Activated T-cell treated with anti-CD3 and anti-CD28 coated beads, Interleukin-2, amount 50 U/mL, for 72 hours (primary cell): ENCODE results near the gene AXIN2. TPM values are rescaled to one million over a fixed set of nuclear protein-coding genes. Genes with fewer than 3 reads are reported as not detected.
A peak's percentile ranks its signal among the peaks of the same experiment; 100 is the strongest.

Experiments
- ATAC-seq, 2 donors: fragments of 150-1000 bp; cut with Tn5 transposase; replicated peaks in 1 of 2; 2 replicates each; pipeline ENCODE4 v1.10.0; 2021; ENCODE audit warnings: moderate library complexity in 2 of 2, mild to moderate bottlenecking in 1 of 2
- DNase-seq, 2 donors: peaks; one replicate each; pipeline ENCODE4 v3.0.0; 2021 to 2022; ENCODE audit warnings: mixed read lengths in 1 of 2
- H3K27ac Mint-ChIP-seq: one replicate; pipeline ENCODE4 v1.8.0; 2022; ENCODE audit warnings: mild to moderate bottlenecking, moderate library complexity, mixed read lengths
- H3K27me3 Mint-ChIP-seq: one replicate; pipeline ENCODE4 v1.8.0; 2022; ENCODE audit warnings: low read depth, mixed read lengths
- H3K36me3 Mint-ChIP-seq, 2 donors: one replicate each; pipeline ENCODE4 v1.8.0; 2022; ENCODE audit warnings: mixed read lengths in 2 of 2, mild to moderate bottlenecking in 1 of 2; ENCODE audit not compliant: insufficient read depth in 2 of 2
- H3K4me1 Mint-ChIP-seq: one replicate; pipeline ENCODE4 v1.8.0; 2022; ENCODE audit warnings: low read depth, mixed read lengths
- H3K4me3 Mint-ChIP-seq, 2 donors: one replicate each; pipeline ENCODE4 v1.8.0; 2022; ENCODE audit warnings: mild to moderate bottlenecking in 2 of 2, mixed read lengths in 2 of 2, moderate library complexity in 2 of 2
- H3K9me3 Mint-ChIP-seq, 2 donors: one replicate each; pipeline ENCODE4 v1.8.0; 2022; ENCODE audit warnings: mixed read lengths in 2 of 2
- total RNA-seq, 2 donors: library from RNA; stranded (reverse); gene quantifications; one replicate each; pipeline ENCODE4 v1.2.3, GENCODE V29; 2022

Gene AXIN2
- total RNA-seq, 2 donors from 2014 or later = 5.9 to 6.9 TPM

GRCh38 chr17:65535777-65536572 lies 25.5 kb downstream of the AXIN2 start:
- peaks cover 36% of the 10 kb centered on the region for H3K4me1 Mint-ChIP-seq
- no peak overlapping the region for H3K4me3 Mint-ChIP-seq
- no peak for DNase-seq
- no peaks in the 10 kb centered on the region for H3K9me3 Mint-ChIP-seq
- no peaks in the 10 kb centered on the region for H3K27me3 Mint-ChIP-seq
- ATAC-seq = no peak
- H3K36me3 Mint-ChIP-seq = peaks cover 0 to 2% of the 10 kb centered on the region in 2 donors
- peak overlapping the region; percentile 50 for H3K27ac Mint-ChIP-seq

GRCh38 chr17:65533852-65534457 lies 27.5 kb downstream of the AXIN2 start:
- Mint-ChIP-seq H3K27ac (no peak overlapping the region), H3K36me3 (peaks cover 0 to 2% of the 10 kb centered on the region in 2 donors), H3K4me3 (no peak overlapping the region), H3K27me3 (no peaks in the 10 kb centered on the region), H3K4me1 (peaks cover 31% of the 10 kb centered on the region), H3K9me3 (no peaks in the 10 kb centered on the region)
- no peak for DNase-seq
- no peak for ATAC-seq

GRCh38 chr17:65533056-65533745 lies 28.2 kb downstream of the AXIN2 start:
- Mint-ChIP-seq H3K9me3 (no peaks in the 10 kb centered on the region), H3K36me3 (peaks cover 0 to 2% of the 10 kb centered on the region in 2 donors), H3K27ac (no peak overlapping the region), H3K4me1 (peaks cover 23% of the 10 kb centered on the region), H3K4me3 (no peak overlapping the region), H3K27me3 (no peaks in the 10 kb centered on the region)
- DNase-seq = no peak
- ATAC-seq = no peak

GRCh38 chr17:65532101-65532890 lies 29.2 kb downstream of the AXIN2 start:
- no peak for ATAC-seq
- Mint-ChIP-seq H3K36me3 (peaks cover 0 to 2% of the 10 kb centered on the region in 2 donors), H3K9me3 (no peaks in the 10 kb centered on the region), H3K27me3 (no peaks in the 10 kb centered on the region), H3K4me1 (peaks cover 18% of the 10 kb centered on the region), H3K4me3 (no peak overlapping the region), H3K27ac (no peak overlapping the region)
- no peak for DNase-seq

- H3K27ac Mint-ChIP-seq = no peak overlapping the region
These were observed 30.0 kb downstream of the AXIN2 start for GRCh38 chr17:65531256-65532100.

GRCh38 chr17:65530523-65531255 lies 30.8 kb downstream of the AXIN2 start:
- ATAC-seq (no peak), DNase-seq (no peak)
- Mint-ChIP-seq H3K4me1 (peaks cover 18% of the 10 kb centered on the region), H3K9me3 (no peaks in the 10 kb centered on the region), H3K27me3 (no peaks in the 10 kb centered on the region), H3K27ac (no peak overlapping the region), H3K4me3 (no peak overlapping the region), H3K36me3 (peaks cover 0 to 2% of the 10 kb centered on the region in 2 donors)

More at GRCh38 chr17:65531256-65532100, 30.0 kb downstream of the AXIN2 start:
- peaks cover 18% of the 10 kb centered on the region for H3K4me1 Mint-ChIP-seq
- ATAC-seq (no peak), DNase-seq (no peak)
- H3K9me3 Mint-ChIP-seq = no peaks in the 10 kb centered on the region
- no peaks in the 10 kb centered on the region for H3K27me3 Mint-ChIP-seq
- no peak overlapping the region for H3K4me3 Mint-ChIP-seq
- peaks cover 0 to 2% of the 10 kb centered on the region in 2 donors for H3K36me3 Mint-ChIP-seq

GRCh38 chr17:65529761-65530522 lies 31.5 kb downstream of the AXIN2 start:
- Mint-ChIP-seq H3K36me3 (no peaks in the 10 kb centered on the region), H3K4me1 (peaks cover 18% of the 10 kb centered on the region)

GRCh38 chr17:65529040-65529633 lies 32.3 kb downstream of the AXIN2 start:
- no peak overlapping the region for H3K27ac Mint-ChIP-seq
- H3K4me3 Mint-ChIP-seq = no peak overlapping the region
- H3K36me3 Mint-ChIP-seq = peaks cover 0 to 3% of the 10 kb centered on the region in 2 donors
- ATAC-seq = no peak
- DNase-seq = no peak
- peaks cover 23% of the 10 kb centered on the region for H3K4me1 Mint-ChIP-seq
- no peaks in the 10 kb centered on the region for H3K9me3 Mint-ChIP-seq
- H3K27me3 Mint-ChIP-seq = no peaks in the 10 kb centered on the region

More at GRCh38 chr17:65529761-65530522, 31.5 kb downstream of the AXIN2 start:
- no peak for DNase-seq
- no peak overlapping the region for H3K4me3 Mint-ChIP-seq
- H3K27me3 Mint-ChIP-seq = no peaks in the 10 kb centered on the region
- no peak for ATAC-seq
- no peaks in the 10 kb centered on the region for H3K9me3 Mint-ChIP-seq
- no peak overlapping the region for H3K27ac Mint-ChIP-seq

- Mint-ChIP-seq H3K27ac (no peak overlapping the region), H3K4me3 (no peak overlapping the region), H3K4me1 (peaks cover 34% of the 10 kb centered on the region), H3K9me3 (no peaks in the 10 kb centered on the region), H3K36me3 (peaks cover 0 to 4% of the 10 kb centered on the region in 2 donors), H3K27me3 (no peaks in the 10 kb centered on the region)
- ATAC-seq (no peak), DNase-seq (no peak)
These were observed 33.4 kb downstream of the AXIN2 start for GRCh38 chr17:65527857-65528591.

GRCh38 chr17:65527381-65527780 lies 34.1 kb downstream of the AXIN2 start:
- no peak overlapping the region for H3K27ac Mint-ChIP-seq
- no peaks in the 10 kb centered on the region for H3K9me3 Mint-ChIP-seq
- DNase-seq (no peak), ATAC-seq (no peak)
- H3K4me3 Mint-ChIP-seq = no peak overlapping the region
- H3K4me1 Mint-ChIP-seq = peaks cover 40% of the 10 kb centered on the region
- no peaks in the 10 kb centered on the region for H3K27me3 Mint-ChIP-seq
- peaks cover 0 to 4% of the 10 kb centered on the region in 2 donors for H3K36me3 Mint-ChIP-seq
